ENCODE measurements around the gene RUNX2. TPM values are rescaled to one million over a fixed set of nuclear protein-coding genes. Genes with fewer than 3 reads are reported as not detected.

Gene RUNX2
- total RNA-seq (2021; fragmentation: NEBNext Ultra II Directional; extraction: Animal tissue kit (Norgen Biotek cat#: 25700)): 1.1 and 1.2 TPM in 2 replicates
- 0.26 and 0.38 TPM in 2 replicates for polyA plus RNA-seq (2011; rRNA removed)
- 0.19 TPM for polyA plus RNA-seq (2011; cell fraction: cytosol; rRNA removed)
- 0.63 TPM for polyA plus RNA-seq (2011; cell fraction: nucleus; rRNA removed)
- 0.27 to 0.55 TPM (median 0.36 TPM) in 4 replicates for polyA plus RNA-seq (2012, experiment 1 of 2)
- polyA plus RNA-seq (2012, experiment 2 of 2): 0.04 TPM
- polyA plus RNA-seq (2013, experiment 1 of 2): 0.71 TPM
- 0.64 TPM for polyA plus RNA-seq (2013, experiment 2 of 2)
- polyA minus RNA-seq (2011; rRNA and poly(A)+ RNA removed): 0.60 and 0.66 TPM in 2 replicates
- 1.0 TPM for polyA minus RNA-seq (2011; cell fraction: cytosol; rRNA and poly(A)+ RNA removed)
- polyA minus RNA-seq (2011; cell fraction: nucleus; rRNA and poly(A)+ RNA removed): 1.9 TPM
- long read RNA-seq, experiment 1, partial matches to known transcripts: 0 of 2 reads
- long read RNA-seq, experiment 1, other reads (novel, unspliced or antisense): 2 of 2 reads
- long read RNA-seq, experiment 2: 0 reads

GRCh38 chr6:45327956-45328522 lies at the start of gene RUNX2:
TSS of gene RUNX2 (plus strand) at chr6:45328330. CDS start at chr6:45328727, 397 bp downstream.
- H3K36me3 ChIP-seq (ENCODE audit: control insufficient read depth in 2 of 4, insufficient read depth in 4 of 4, low read length in 3 of 4): no peaks in the 10 kb centered on the region
- H4K8ac ChIP-seq (ENCODE audit: extremely low read depth, insufficient read depth, low read length): no peak within 1 kb of the TSS
- no peaks in the 10 kb centered on the region for H3K9me3 ChIP-seq (ENCODE audit: insufficient read depth in 2 of 2, low read depth in 1 of 2, low read length in 1 of 2)
- H3K4me2 ChIP-seq (ENCODE audit: insufficient read depth in 1 of 2, low read depth in 2 of 2, low read length in 2 of 2): peak within 1 kb of the TSS; percentile 0 to 49; a peak in 1 of 4 replicates
- H3K4me3 ChIP-seq (ENCODE audit: extremely low read depth in 1 of 4, insufficient read depth in 2 of 4, low read depth in 3 of 4, low read length in 4 of 4): no peak within 1 kb of the TSS
- H2AFZ ChIP-seq (ENCODE audit: low read length): no peak within 1 kb of the TSS
- no peak within 1 kb of the TSS for H2BK12ac ChIP-seq (ENCODE audit: low read depth, low read length)
- no peak within 1 kb of the TSS for H3K4ac ChIP-seq (replicated peaks; ENCODE audit: insufficient read length, low read depth, low read length)
- no peak within 1 kb of the TSS for H3K18ac ChIP-seq (ENCODE audit: extremely low read depth, low read length)
- WGBS, 2 experiments (ENCODE audit: extremely low coverage in 1 of 2, insufficient coverage in 1 of 2, insufficient read length in 1 of 2, insufficient replicate concordance in 2 of 2, low coverage in 1 of 2, low lambda C conversion rate in 2 of 2, missing lambda C conversion rate in 1 of 2): 53% methylated on average over 5 of the region's 5 CpGs; no CpG with 5 or more reads in 1 of the 2 experiments
- H4K5ac ChIP-seq (ENCODE audit: insufficient read length, low read depth, low read length): no peak within 1 kb of the TSS
- TF ChIP-seq GTF2F1 (IDR thresholded peaks at IDR 0.05; ENCODE audit: borderline replicate concordance, low read depth, low read length): no peak
- no peak for TF ChIP-seq EGR1 (IDR thresholded peaks at IDR 0.05; ENCODE audit: borderline replicate concordance, low read depth, low read length)
- TF ChIP-seq, protein P1, sequence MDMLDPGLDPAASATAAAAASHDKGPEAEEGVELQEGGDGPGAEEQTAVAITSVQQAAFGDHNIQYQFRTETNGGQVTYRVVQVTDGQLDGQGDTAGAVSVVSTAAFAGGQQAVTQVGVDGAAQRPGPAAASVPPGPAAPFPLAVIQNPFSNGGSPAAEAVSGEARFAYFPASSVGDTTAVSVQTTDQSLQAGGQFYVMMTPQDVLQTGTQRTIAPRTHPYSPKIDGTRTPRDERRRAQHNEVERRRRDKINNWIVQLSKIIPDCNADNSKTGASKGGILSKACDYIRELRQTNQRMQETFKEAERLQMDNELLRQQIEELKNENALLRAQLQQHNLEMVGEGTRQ (IDR thresholded peaks at IDR 0.05; ENCODE audit: low read length): no peak
- no peak for TF ChIP-seq SP1 (IDR thresholded peaks at IDR 0.05; ENCODE audit: low read depth, low read length)
- no peak within 1 kb of the TSS for H4K91ac ChIP-seq (replicated peaks; ENCODE audit: insufficient read length, low read length)
- FAIRE-seq: peak; percentile 81
- H3K79me1 ChIP-seq (ENCODE audit: low read depth, low read length): no peaks in the 10 kb centered on the region
- H3K23me2 ChIP-seq (ENCODE audit: low read depth, low read length): no peaks in the 10 kb centered on the region; the same call in 1 of the 2 replicates
- no peak within 1 kb of the TSS for H2BK15ac ChIP-seq (ENCODE audit: low read length)
- H3K9ac ChIP-seq (replicated peaks in 1 of 4; ENCODE audit: extremely low read depth in 1 of 4, low read depth in 3 of 4, low read length in 3 of 4): no peak within 1 kb of the TSS
- no peak within 1 kb of the TSS for H2AK5ac ChIP-seq (ENCODE audit: low read depth, low read length)
- ChIA-PET CTCF (ENCODE audit: partially characterized antibody) (interaction anchor here (0.6 to 1.3 kb wide), 2 partner anchors 48 to 672 kb away, joined by 3 to 5 read pairs; no protein-coding TSS in a partner anchor), POLR2A (ENCODE audit: partially characterized antibody) (interaction anchor here (1.2 kb wide), 1 partner anchor 7 kb away, joined by 5 read pairs; no protein-coding TSS in a partner anchor)
- H3K27ac ChIP-seq (ENCODE audit: low read depth, low read length): no peak within 1 kb of the TSS
- H3K79me2 ChIP-seq (ENCODE audit: control insufficient read depth in 1 of 2, insufficient read depth in 2 of 2, low read length in 2 of 2): no peaks in the 10 kb centered on the region
- H2BK5ac ChIP-seq (ENCODE audit: low read depth, low read length): no peak within 1 kb of the TSS
- H3K14ac ChIP-seq (ENCODE audit: insufficient read length): no peak within 1 kb of the TSS
- H4K20me1 ChIP-seq (replicated peaks in 1 of 2; ENCODE audit: control insufficient read depth in 1 of 2, insufficient read depth in 2 of 2, low read length in 2 of 2): no peaks in the 10 kb centered on the region
- H3K56ac ChIP-seq (replicated peaks; ENCODE audit: insufficient read length, low read depth, low read length): no peak within 1 kb of the TSS
- no peak for DNase-seq (ENCODE audit: low read depth in 1 of 2, low spot score in 2 of 2)
- no peak within 1 kb of the TSS for H2BK120ac ChIP-seq (replicated peaks; ENCODE audit: low read depth, low read length)
- no peak within 1 kb of the TSS for H3K23ac ChIP-seq (ENCODE audit: insufficient read length)
- H3K27me3 ChIP-seq (replicated peaks in 1 of 4; ENCODE audit: control insufficient read depth in 3 of 4, extremely low read depth in 1 of 4, insufficient read depth in 3 of 4, low read length in 3 of 4): no peaks in the 10 kb centered on the region
- H3K4me1 ChIP-seq (replicated peaks in 1 of 4; ENCODE audit: control insufficient read depth in 3 of 4, insufficient read depth in 4 of 4, low read length in 3 of 4): peaks cover 0 to 7% (median 3%) of the 10 kb centered on the region in 4 experiments; a peak in 3 of 7 replicates
- H2BK20ac ChIP-seq (ENCODE audit: low read length): no peak within 1 kb of the TSS

Data from H1 (cell line).